Endothelial cell of umbilical vein (primary cell): Measurements from ENCODE around the gene AGPAT2. TPM values are rescaled to one million over a fixed set of nuclear protein-coding genes. Genes with fewer than 3 reads are reported as not detected.

Source experiments
- BruUV-seq: library from RNA; stranded (reverse); fragments of 400-500 nt; replicated peaks from 2 replicates; lab custom pipeline; 2021; lab: Mats Ljungman, UMichigan
- CTCF ChIA-PET: fragments of 300-600, 350-600 bp; sonication (Branson Sonifier 250); formaldehyde crosslinking; loops from one replicate; lab custom pipeline; 2021; ENCODE audit warnings: antibody characterized with exemption, inconsistent platforms; lab: Charles Lee
- POLR2A ChIA-PET: fragments of 300-600, 350-600 bp; sonication (Branson Sonifier 250); formaldehyde crosslinking; loops from one replicate; lab custom pipeline; 2021; ENCODE audit warnings: antibody characterized with exemption, inconsistent platforms; lab: Charles Lee
- DNase-seq: peaks from one replicate; pipeline ENCODE4 v3.0.0-alpha.2; 2011; ENCODE audit warnings: low read depth, low spot score
- FAIRE-seq: peaks from 2 replicates; lab custom pipeline; 2011; peaks lifted over from hg19 to GRCh38; lab: Jason Lieb, UNC
- H2AFZ ChIP-seq: 2 replicates; pipeline ENCODE4 v1.6.0; 2012; ENCODE audit warnings: low read depth, low read length, control low read depth, inconsistent platforms
- H3K27ac ChIP-seq: 2 replicates; pipeline ENCODE4 v1.5.1; 2011; ENCODE audit warnings: low read depth, mild to moderate bottlenecking, control low read depth, low read length, moderate library complexity; ENCODE audit not compliant: insufficient read depth
- H3K27me3 ChIP-seq, 2 experiments: 2 replicates each; pipeline versions ENCODE4 v1.6.0 to v1.6.1; 2011; ENCODE audit warnings: low read length in 2 of 2, mixed read lengths in 1 of 2; ENCODE audit not compliant: control insufficient read depth in 2 of 2, insufficient read depth in 2 of 2
- H3K36me3 ChIP-seq, 2 experiments: 2 replicates in 1 of 2; 3 replicates in 1 of 2; pipeline ENCODE4 v1.5.1; 2011; ENCODE audit warnings: low read length in 2 of 2, mild to moderate bottlenecking in 1 of 2, moderate library complexity in 1 of 2; ENCODE audit not compliant: control insufficient read depth in 2 of 2, insufficient read depth in 2 of 2; ENCODE audit errors: extremely low read depth in 1 of 2
- H3K4me1 ChIP-seq: 3 replicates; pipeline ENCODE4 v1.5.1; 2011; ENCODE audit warnings: mild to moderate bottlenecking, low read length; ENCODE audit not compliant: control insufficient read depth, insufficient read depth; ENCODE audit errors: extremely low read depth
- H3K4me2 ChIP-seq: 2 replicates; pipeline ENCODE4 v1.6.1; 2011; ENCODE audit warnings: low read length, control low read depth, mixed read lengths; ENCODE audit not compliant: insufficient read depth
- H3K4me3 ChIP-seq, 3 experiments: fragments of 200-600 bp in 1 of 3; sonication (generic), shearing (Covaris generic) in 1 of 3; replicated peaks in 1 of 3; 2 replicates each; pipeline ENCODE4 v1.5.1; 2011 to 2016; ENCODE audit warnings: control low read depth in 3 of 3, low read length in 3 of 3, mild to moderate bottlenecking in 2 of 3, inconsistent platforms in 1 of 3, low read depth in 1 of 3, moderate library complexity in 1 of 3; ENCODE audit not compliant: insufficient read depth in 1 of 3
- H3K79me2 ChIP-seq: 2 replicates; pipeline ENCODE4 v1.6.0; 2012; ENCODE audit warnings: low read length, inconsistent platforms; ENCODE audit not compliant: control insufficient read depth, insufficient read depth
- H3K9ac ChIP-seq: replicated peaks from 2 replicates; pipeline ENCODE3; 2011; ENCODE audit warnings: low read length, control low read depth; ENCODE audit not compliant: insufficient read depth; ENCODE audit errors: extremely low read depth
- H3K9me1 ChIP-seq: replicated peaks from 3 replicates; pipeline ENCODE4 v1.6.0; 2011; ENCODE audit warnings: mild to moderate bottlenecking, low read length; ENCODE audit not compliant: control insufficient read depth, insufficient read depth; ENCODE audit errors: extremely low read depth
- H3K9me3 ChIP-seq: replicated peaks from 2 replicates; pipeline ENCODE4 v1.5.1; 2012; ENCODE audit warnings: low read length, inconsistent platforms; ENCODE audit not compliant: control insufficient read depth, insufficient read depth
- H4K20me1 ChIP-seq: replicated peaks from 2 replicates; pipeline ENCODE3; 2011; ENCODE audit warnings: mild to moderate bottlenecking, low read length; ENCODE audit not compliant: control insufficient read depth, insufficient read depth; ENCODE audit errors: extremely low read depth
- CTCF ChIP-seq, 2 donors: IDR thresholded peaks; 1 replicate in 1 of 2; 2 replicates in 1 of 2; pipeline ENCODE4 v1.5.1; 2011; ENCODE audit warnings: low read length in 2 of 2, mild to moderate bottlenecking in 2 of 2, moderate library complexity in 2 of 2, control low read depth in 1 of 2, inconsistent platforms in 1 of 2, low read depth in 1 of 2; ENCODE audit not compliant: insufficient read depth in 1 of 2; ENCODE audit errors: extremely low read depth in 1 of 2
- FOS ChIP-seq: IDR thresholded peaks from 2 replicates; pipeline ENCODE4 v1.6.1; 2011; ENCODE audit warnings: mild to moderate bottlenecking, low read length, moderate library complexity, borderline replicate concordance; ENCODE audit not compliant: insufficient read depth
- GATA2 ChIP-seq: IDR thresholded peaks from 2 replicates; pipeline ENCODE4 v1.7.0; 2011; ENCODE audit warnings: low read depth, mild to moderate bottlenecking, moderate library complexity, mixed read lengths, low read length; ENCODE audit not compliant: insufficient read length, insufficient read depth
- JUN ChIP-seq: IDR thresholded peaks from 2 replicates; pipeline ENCODE4 v1.6.1; 2011; ENCODE audit warnings: borderline replicate concordance, low read depth; ENCODE audit not compliant: insufficient read length, insufficient read depth
- MAX ChIP-seq: IDR thresholded peaks from 2 replicates; pipeline ENCODE4 v1.6.1; 2011; ENCODE audit not compliant: insufficient read depth, insufficient read length
- POLR2A ChIP-seq: IDR thresholded peaks from 2 replicates; pipeline ENCODE4 v1.6.1; 2012; ENCODE audit warnings: low read depth, mild to moderate bottlenecking, control low read depth, low read length
- POLR2AphosphoS5 ChIP-seq: IDR thresholded peaks from 2 replicates; pipeline ENCODE4 v1.6.1; 2012; ENCODE audit warnings: low read depth, mild to moderate bottlenecking, control low read depth, low read length, moderate library complexity; ENCODE audit not compliant: insufficient read depth
- dilution Hi-C: fragments of 300-500 bp; cut with MboI; formaldehyde crosslinking; loops from one replicate; pipeline ENCODE4 v1.15.0; 2019; ENCODE audit warnings: low sequenced_read_pairs; ENCODE audit not compliant: extremely low pct_ligation_motif_present
- intact Hi-C: fragments of 100-400 bp; cut with micrococcal nuclease; formaldehyde crosslinking; loops from one replicate; pipeline ENCODE4 v1.10.0; 2022
- polyA plus RNA-seq, 4 experiments: library from polyadenylated mRNA; depleted of rRNA in 3 of 4; stranded (reverse) in 3 of 4; unstranded in 1 of 4; fragments of >200 nt; gene quantifications; 2 replicates each; pipeline versions ENCODE4 v1.2.1 to v1.2.3, GENCODE V29; 2011 to 2012; ENCODE audit warnings: missing spikeins in 1 of 4
- total RNA-seq: library from RNA; stranded (reverse); gene quantifications from 2 replicates; pipeline ENCODE4 v1.2.3, GENCODE V29; 2021

Gene AGPAT2
- total and polyA plus RNA-seq, 2 donors (not counting 3 experiments of a cell fraction or from before 2014, with no cell fraction given): 45.5 to 55.3 TPM

GRCh38 chr9:136685790-136686533, 1.3 kb downstream of the AGPAT2 start:
- dilution Hi-C loops (no loop called here), intact Hi-C loops (loop anchor here (2.0 kb wide), 1 partner anchor 27 kb away; the partner anchor contains the start of gene DIPK1B)
- peak; percentile 47 for FAIRE-seq
- Histone ChIP-seq H2AFZ (no peak overlapping the region), H3K9me1 (no peaks in the 10 kb centered on the region), H3K9ac (peak overlapping the region; percentile 71), H3K79me2 (peaks cover 52% of the 10 kb centered on the region), H3K4me1 (peaks cover 13% of the 10 kb centered on the region), H4K20me1 (no peaks in the 10 kb centered on the region), H3K4me3 (peak overlapping the region; percentile 59 to 79 (median 75)), H3K4me2 (peak overlapping the region; percentile 79), H3K9me3 (no peaks in the 10 kb centered on the region), H3K27me3 (no peaks in the 10 kb centered on the region), H3K36me3 (peaks cover 0 to 4% of the 10 kb centered on the region in 2 experiments), H3K27ac (peak overlapping the region; percentile 24)
- TF ChIP-seq CTCF (IDR thresholded peaks at IDR 0.05; ENCODE audit: extremely low read depth in 1 of 2, insufficient read depth in 1 of 2, low read depth in 1 of 2, low read length in 2 of 2) (peak in 1 of 2 donors; percentile 21), JUN (no peak), POLR2AphosphoS5 (no peak), FOS (no peak), POLR2A (no peak), MAX (no peak), GATA2 (no peak)
- BruUV-seq: TSS peak; percentile 13
- POLR2A ChIA-PET: interaction anchor here (1.9 to 2.0 kb wide), 2 partner anchors 28 to 41 kb away, joined by 7 to 8 read pairs; no protein-coding TSS in a partner anchor
- CTCF ChIA-PET: interaction anchor here (0.8 to 1.3 kb wide), 4 partner anchors 9 to 57 kb away, joined by 3 to 5 read pairs (median 4); partner anchors contain the start of gene LCN10
- no peak for DNase-seq
